Natural killer cell treated with Interleukin-12 subunit alpha and Interleukin-12 subunit beta and Interleukin-15 and Interleukin-18, amount 100 ng/mL, for 72 hours (primary cell): ENCODE measurements around the gene DNASE1L2. TPM values are rescaled to one million over a fixed set of nuclear protein-coding genes. Genes with fewer than 3 reads are reported as not detected.

Source experiments
- ATAC-seq, 2 donors: fragments of 150-1000 bp; cut with Tn5 transposase in 1 of 2; sonication (Bioruptor Pico), chemical (Tn5 transposase) in 1 of 2; 2 replicates each; pipeline ENCODE4 v1.10.0; 2021
- DNase-seq: peaks from one replicate; pipeline ENCODE4 v3.0.0; 2022; ENCODE audit warnings: low spot score
- H3K27ac Mint-ChIP-seq, 2 donors: 1 replicate in 1 of 2; 2 replicates in 1 of 2; pipeline ENCODE4 v1.8.0; 2022; ENCODE audit warnings: mixed read lengths in 2 of 2, mild to moderate bottlenecking in 1 of 2, moderate library complexity in 1 of 2
- H3K27me3 Mint-ChIP-seq, 2 donors: 1 replicate in 1 of 2; 2 replicates in 1 of 2; pipeline ENCODE4 v1.8.0; 2022; ENCODE audit warnings: mixed read lengths in 2 of 2
- H3K36me3 Mint-ChIP-seq: one replicate; pipeline ENCODE4 v1.8.0; 2022; ENCODE audit warnings: mixed read lengths
- H3K4me1 Mint-ChIP-seq, 2 donors: 1 replicate in 1 of 2; 2 replicates in 1 of 2; pipeline ENCODE4 v1.8.0; 2022; ENCODE audit warnings: low read depth in 2 of 2, mixed read lengths in 2 of 2, mild to moderate bottlenecking in 1 of 2
- H3K4me3 Mint-ChIP-seq: one replicate; pipeline ENCODE4 v1.8.0; 2022; ENCODE audit warnings: mixed read lengths
- H3K9me3 Mint-ChIP-seq: 2 replicates; pipeline ENCODE4 v1.8.0; 2022; ENCODE audit warnings: mixed read lengths
- total RNA-seq, 2 donors: library from RNA; stranded (reverse); gene quantifications; one replicate each; pipeline ENCODE4 v1.2.3, GENCODE V29; 2022

DNASE1L2 gene
- total RNA-seq, 2 donors from 2014 or later: 0.88 to 3.5 TPM

- DNase-seq: peak; percentile 100
- Mint-ChIP-seq H3K9me3 (no peaks in the 10 kb centered on the region), H3K4me3 (peak within 1 kb of the TSS; percentile 84)
Observed at GRCh38 chr16:2223221-2223941, 12.9 kb upstream of the DNASE1L2 start, which contains the start of gene E4F1. Gene E4F1, plus strand, starts transcription at chr16:2223591. Its CDS starts 23 bp downstream, at chr16:2223614.

GRCh38 chr16:2223942-2224486 is 12.2 kb upstream of the DNASE1L2 start:
- H3K27me3 Mint-ChIP-seq: no peaks in the 10 kb centered on the region
- no peak for DNase-seq
- peak overlapping the region; percentile 84 for H3K4me3 Mint-ChIP-seq
- peak overlapping the region; percentile 46 to 72 for H3K27ac Mint-ChIP-seq
- H3K4me1 Mint-ChIP-seq: peaks cover 9 to 20% of the 10 kb centered on the region in 2 donors
- H3K9me3 Mint-ChIP-seq: no peaks in the 10 kb centered on the region
- ATAC-seq: peak; percentile 0 to 24
- no peaks in the 10 kb centered on the region for H3K36me3 Mint-ChIP-seq

More at GRCh38 chr16:2223221-2223941, 12.9 kb upstream of the DNASE1L2 start, which contains the start of gene E4F1:
- Mint-ChIP-seq H3K4me1 (peaks cover 9 to 20% of the 10 kb centered on the region in 2 donors), H3K27ac (peak within 1 kb of the TSS; percentile 46 to 72), H3K36me3 (no peaks in the 10 kb centered on the region), H3K27me3 (no peaks in the 10 kb centered on the region)
- ATAC-seq: peak; percentile 99

GRCh38 chr16:2226245-2226793 is 9.9 kb upstream of the DNASE1L2 start:
- peaks cover 9 to 20% of the 10 kb centered on the region in 2 donors for H3K4me1 Mint-ChIP-seq
- H3K4me3 Mint-ChIP-seq: peak overlapping the region; percentile 12
- H3K27ac Mint-ChIP-seq: peak overlapping the region in 1 of 2 donors; percentile 50
- no peak for DNase-seq
- no peak for ATAC-seq
- H3K27me3 Mint-ChIP-seq: no peaks in the 10 kb centered on the region
- no peaks in the 10 kb centered on the region for H3K36me3 Mint-ChIP-seq
- H3K9me3 Mint-ChIP-seq: no peaks in the 10 kb centered on the region

- H3K27ac Mint-ChIP-seq: no peak overlapping the region
- no peaks in the 10 kb centered on the region for H3K27me3 Mint-ChIP-seq
- no peaks in the 10 kb centered on the region for H3K9me3 Mint-ChIP-seq
- no peak for ATAC-seq
- H3K4me3 Mint-ChIP-seq: no peak overlapping the region
- no peak for DNase-seq
- H3K4me1 Mint-ChIP-seq: peaks cover 9 to 20% of the 10 kb centered on the region in 2 donors
- H3K36me3 Mint-ChIP-seq: no peaks in the 10 kb centered on the region
Observed at GRCh38 chr16:2226918-2227317, 9.3 kb upstream of the DNASE1L2 start.

- DNase-seq: no peak
- Mint-ChIP-seq H3K27me3 (no peaks in the 10 kb centered on the region), H3K4me3 (no peak overlapping the region), H3K27ac (no peak overlapping the region), H3K9me3 (no peaks in the 10 kb centered on the region), H3K36me3 (no peaks in the 10 kb centered on the region), H3K4me1 (peaks cover 9 to 18% of the 10 kb centered on the region in 2 donors)
- ATAC-seq: no peak
Observed at GRCh38 chr16:2228161-2228824, 8.0 kb upstream of the DNASE1L2 start.

- DNase-seq (no peak), ATAC-seq (no peak)
- H3K4me1 Mint-ChIP-seq: peaks cover 9 to 18% of the 10 kb centered on the region in 2 donors
- no peak overlapping the region for H3K27ac Mint-ChIP-seq
- no peaks in the 10 kb centered on the region for H3K36me3 Mint-ChIP-seq
- no peaks in the 10 kb centered on the region for H3K9me3 Mint-ChIP-seq
- H3K27me3 Mint-ChIP-seq: no peaks in the 10 kb centered on the region
- no peak overlapping the region for H3K4me3 Mint-ChIP-seq
Observed at GRCh38 chr16:2229091-2229490, 7.2 kb upstream of the DNASE1L2 start.

- no peaks in the 10 kb centered on the region for H3K36me3 Mint-ChIP-seq
- H3K27ac Mint-ChIP-seq: no peak overlapping the region
- H3K4me1 Mint-ChIP-seq: peaks cover 5 to 11% of the 10 kb centered on the region in 2 donors
- no peak for DNase-seq
- ATAC-seq: no peak
- H3K27me3 Mint-ChIP-seq: no peaks in the 10 kb centered on the region
- H3K4me3 Mint-ChIP-seq: no peak overlapping the region
- H3K9me3 Mint-ChIP-seq: no peaks in the 10 kb centered on the region
Observed at GRCh38 chr16:2229632-2230250, 6.5 kb upstream of the DNASE1L2 start.

GRCh38 chr16:2230376-2230775 is 5.9 kb upstream of the DNASE1L2 start:
- no peak for DNase-seq
- Mint-ChIP-seq H3K27me3 (peaks cover 0 to 1% of the 10 kb centered on the region in 2 donors), H3K9me3 (no peaks in the 10 kb centered on the region), H3K36me3 (no peaks in the 10 kb centered on the region), H3K27ac (no peak overlapping the region), H3K4me3 (no peak overlapping the region), H3K4me1 (peaks cover 5 to 8% of the 10 kb centered on the region in 2 donors)
- no peak for ATAC-seq

- ATAC-seq (no peak), DNase-seq (no peak)
- no peaks in the 10 kb centered on the region for H3K36me3 Mint-ChIP-seq
- peaks cover under 1 to 4% of the 10 kb centered on the region in 2 donors for H3K4me1 Mint-ChIP-seq
- H3K27me3 Mint-ChIP-seq: peaks cover 0 to 2% of the 10 kb centered on the region in 2 donors
- no peak overlapping the region for H3K4me3 Mint-ChIP-seq
- no peak overlapping the region for H3K27ac Mint-ChIP-seq
- H3K9me3 Mint-ChIP-seq: no peaks in the 10 kb centered on the region
Observed at GRCh38 chr16:2231016-2231931, 5.0 kb upstream of the DNASE1L2 start.

- Mint-ChIP-seq H3K27me3 (peaks cover 0 to 2% of the 10 kb centered on the region in 2 donors), H3K4me1 (no peaks in the 10 kb centered on the region), H3K9me3 (no peaks in the 10 kb centered on the region), H3K4me3 (no peak overlapping the region), H3K36me3 (no peaks in the 10 kb centered on the region), H3K27ac (no peak overlapping the region)
- no peak for DNase-seq
- no peak for ATAC-seq
Observed at GRCh38 chr16:2232094-2232990, 3.9 kb upstream of the DNASE1L2 start.

- Mint-ChIP-seq H3K4me3 (no peak overlapping the region), H3K27ac (no peak overlapping the region), H3K4me1 (no peaks in the 10 kb centered on the region), H3K36me3 (no peaks in the 10 kb centered on the region), H3K9me3 (no peaks in the 10 kb centered on the region), H3K27me3 (peaks cover 0 to 2% of the 10 kb centered on the region in 2 donors)
- no peak for ATAC-seq
- no peak for DNase-seq
Observed at GRCh38 chr16:2233046-2233775, 3.0 kb upstream of the DNASE1L2 start.
